ENCODE results near the gene SULT2A1.

DNA sequence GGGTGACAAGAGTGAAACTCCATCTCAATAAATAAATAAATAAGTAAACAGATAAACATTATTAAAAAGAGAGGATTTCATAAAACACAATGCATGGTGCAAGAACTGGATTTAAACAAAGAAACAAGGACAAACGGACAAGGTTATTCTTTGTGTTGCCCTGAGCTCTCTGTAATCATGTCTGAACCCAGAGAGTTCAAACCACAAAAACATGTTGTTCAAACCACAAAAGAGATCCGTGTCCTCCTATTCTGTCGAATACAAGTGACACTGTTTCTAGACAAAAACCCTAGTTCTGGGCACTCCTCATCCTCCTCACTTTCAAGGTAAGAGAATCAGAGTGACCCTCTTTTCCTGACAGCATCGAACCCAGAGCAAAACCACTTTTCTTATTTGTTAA is 31.7 kb downstream of the SULT2A1 start:
- TF ChIP-seq, protein P1, sequence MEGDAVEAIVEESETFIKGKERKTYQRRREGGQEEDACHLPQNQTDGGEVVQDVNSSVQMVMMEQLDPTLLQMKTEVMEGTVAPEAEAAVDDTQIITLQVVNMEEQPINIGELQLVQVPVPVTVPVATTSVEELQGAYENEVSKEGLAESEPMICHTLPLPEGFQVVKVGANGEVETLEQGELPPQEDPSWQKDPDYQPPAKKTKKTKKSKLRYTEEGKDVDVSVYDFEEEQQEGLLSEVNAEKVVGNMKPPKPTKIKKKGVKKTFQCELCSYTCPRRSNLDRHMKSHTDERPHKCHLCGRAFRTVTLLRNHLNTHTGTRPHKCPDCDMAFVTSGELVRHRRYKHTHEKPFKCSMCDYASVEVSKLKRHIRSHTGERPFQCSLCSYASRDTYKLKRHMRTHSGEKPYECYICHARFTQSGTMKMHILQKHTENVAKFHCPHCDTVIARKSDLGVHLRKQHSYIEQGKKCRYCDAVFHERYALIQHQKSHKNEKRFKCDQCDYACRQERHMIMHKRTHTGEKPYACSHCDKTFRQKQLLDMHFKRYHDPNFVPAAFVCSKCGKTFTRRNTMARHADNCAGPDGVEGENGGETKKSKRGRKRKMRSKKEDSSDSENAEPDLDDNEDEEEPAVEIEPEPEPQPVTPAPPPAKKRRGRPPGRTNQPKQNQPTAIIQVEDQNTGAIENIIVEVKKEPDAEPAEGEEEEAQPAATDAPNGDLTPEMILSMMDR (conservative IDR thresholded peaks at IDR 0.05; ENCODE audit: low read depth, low read length): no peak
- no peak for TF ChIP-seq NFE2L2 (IDR thresholded peaks at IDR 0.05; ENCODE audit: low read depth, low read length)
- no peak for TF ChIP-seq POLR2A (IDR thresholded peaks at IDR 0.05; ENCODE audit: low read depth, low read length)
- no peak for TF ChIP-seq SMC3 (IDR thresholded peaks at IDR 0.05; ENCODE audit: low read depth, low read length)
- no peak for TF ChIP-seq MAFK (IDR thresholded peaks at IDR 0.05; ENCODE audit: low read depth, low read length)
- no peak for TF ChIP-seq BHLHE40 (IDR thresholded peaks at IDR 0.05; ENCODE audit: low read depth, low read length)
- TF ChIP-seq CEBPB (IDR thresholded peaks at IDR 0.05; ENCODE audit: low read depth, low read length): no peak

Measured in IMR-90 (cell line).